HG03280 (cell line): ENCODE data around the gene KRTAP17-1.
"Not testable (repeated sequence)": the region's sequence is repeated elsewhere in the genome, so short reads cannot be mapped to it uniquely, and the experiment has no call there.

Source experiments
- ATAC-seq: cut with Tn5 transposase; IDR thresholded peaks from one replicate; pipeline ENCODE4 v1.9.1; 2021; ENCODE audit warnings: mild to moderate bottlenecking, moderate library complexity; ENCODE audit not compliant: unreplicated experiment

The KRTAP17-1 gene

GRCh38 chr17:41307647-41308046, 7.9 kb downstream of the KRTAP17-1 start:
- no peak for ATAC-seq

GRCh38 chr17:41304091-41304490, 11.4 kb downstream of the KRTAP17-1 start:
- ATAC-seq: no peak

GRCh38 chr17:41302981-41303380, 12.5 kb downstream of the KRTAP17-1 start:
- ATAC-seq: no peak

- ATAC-seq: no peak
Observed at GRCh38 chr17:41301916-41302901, 13.3 kb downstream of the KRTAP17-1 start, which contains the start of gene KRTAP29-1. Gene KRTAP29-1 (minus strand): TSS chr17:41302851. CDS start chr17:41302851, 0 bp downstream.

GRCh38 chr17:41301204-41301790, 14.2 kb downstream of the KRTAP17-1 start:
- no peak for ATAC-seq

GRCh38 chr17:41298458-41299135, 16.9 kb downstream of the KRTAP17-1 start:
- ATAC-seq: no peak

- ATAC-seq: no peak
Observed at GRCh38 chr17:41296846-41297245, 18.7 kb downstream of the KRTAP17-1 start.

- no peak for ATAC-seq
Observed at GRCh38 chr17:41294016-41294415, 21.5 kb downstream of the KRTAP17-1 start.

GRCh38 chr17:41287050-41287449, 28.5 kb downstream of the KRTAP17-1 start:
- ATAC-seq: no peak

GRCh38 chr17:41284546-41284945, 31.0 kb downstream of the KRTAP17-1 start:
- ATAC-seq: no peak

GRCh38 chr17:41284043-41284442, 31.5 kb downstream of the KRTAP17-1 start:
- no peak for ATAC-seq

GRCh38 chr17:41278176-41278955, 37.1 kb downstream of the KRTAP17-1 start:
- no peak for ATAC-seq

GRCh38 chr17:41275648-41276190, 39.8 kb downstream of the KRTAP17-1 start, which contains the start of gene KRTAP9-7:
Gene KRTAP9-7 (plus strand): TSS chr17:41275698. CDS start chr17:41275698, 0 bp downstream.
- ATAC-seq: not testable (repeated sequence)

- no peak for ATAC-seq
Observed at GRCh38 chr17:41271858-41272257, 43.7 kb downstream of the KRTAP17-1 start.

GRCh38 chr17:41271323-41271722, 44.2 kb downstream of the KRTAP17-1 start:
- ATAC-seq: not testable (repeated sequence)

GRCh38 chr17:41267711-41268110, 47.8 kb downstream of the KRTAP17-1 start:
- ATAC-seq: no peak

GRCh38 chr17:41265078-41265477, 50.4 kb downstream of the KRTAP17-1 start, which contains the start of gene KRTAP9-6:
Gene KRTAP9-6 (plus strand): TSS chr17:41265378. CDS start chr17:41265378, 0 bp downstream.
- no peak for ATAC-seq
